ENCODE measurements around the gene DNAH10.
"Not testable (repeated sequence)": the region's sequence is repeated elsewhere in the genome, so short reads cannot be mapped to it uniquely, and the experiment has no call there.

The DNAH10 gene

GRCh38 chr12:123782997-123783792 is 21.1 kb downstream of the DNAH10 start:
- H3K9me3 ChIP-seq (ENCODE audit: control insufficient read depth in 1 of 2, low read length in 2 of 2), result no peaks in the 10 kb centered on the region
- no peak overlapping the region for H3K27ac ChIP-seq (ENCODE audit: low read depth, low read length)
- H3K9ac ChIP-seq (ENCODE audit: low read depth in 1 of 2, low read length in 2 of 2), result no peak overlapping the region
- H3K27me3 ChIP-seq (ENCODE audit: control insufficient read depth in 1 of 2, insufficient read depth in 2 of 2, low read length in 2 of 2), result no peaks in the 10 kb centered on the region
- no peaks in the 10 kb centered on the region for H3K36me3 ChIP-seq (ENCODE audit: control insufficient read depth in 1 of 2, insufficient read depth in 2 of 2, low read length in 2 of 2)
- no peak overlapping the region for H3K4me3 ChIP-seq (ENCODE audit: low read depth in 1 of 2, low read length in 2 of 2)
- H3K4me1 ChIP-seq (ENCODE audit: control insufficient read depth in 1 of 2, insufficient read depth in 2 of 2, low read length in 2 of 2), result no peaks in the 10 kb centered on the region

GRCh38 chr12:123787466-123787865 is 25.4 kb downstream of the DNAH10 start:
- Histone ChIP-seq H3K27me3 (ENCODE audit: control insufficient read depth in 1 of 2, insufficient read depth in 2 of 2, low read length in 2 of 2) (no peaks in the 10 kb centered on the region), H3K36me3 (ENCODE audit: control insufficient read depth in 1 of 2, insufficient read depth in 2 of 2, low read length in 2 of 2) (no peaks in the 10 kb centered on the region), H3K27ac (ENCODE audit: low read depth, low read length) (no peak overlapping the region), H3K9me3 (ENCODE audit: control insufficient read depth in 1 of 2, low read length in 2 of 2) (no peaks in the 10 kb centered on the region), H3K4me3 (ENCODE audit: low read depth in 1 of 2, low read length in 2 of 2) (no peak overlapping the region), H3K4me1 (ENCODE audit: control insufficient read depth in 1 of 2, insufficient read depth in 2 of 2, low read length in 2 of 2) (no peaks in the 10 kb centered on the region), H3K9ac (ENCODE audit: low read depth in 1 of 2, low read length in 2 of 2) (no peak overlapping the region)

- H3K27ac ChIP-seq (ENCODE audit: low read depth, low read length), result no peak overlapping the region
- no peaks in the 10 kb centered on the region for H3K4me1 ChIP-seq (ENCODE audit: control insufficient read depth in 1 of 2, insufficient read depth in 2 of 2, low read length in 2 of 2)
- no peaks in the 10 kb centered on the region for H3K27me3 ChIP-seq (ENCODE audit: control insufficient read depth in 1 of 2, insufficient read depth in 2 of 2, low read length in 2 of 2)
- H3K9ac ChIP-seq (ENCODE audit: low read depth in 1 of 2, low read length in 2 of 2), result no peak overlapping the region
- H3K9me3 ChIP-seq (ENCODE audit: control insufficient read depth in 1 of 2, low read length in 2 of 2), result no peaks in the 10 kb centered on the region
- H3K4me3 ChIP-seq (ENCODE audit: low read depth in 1 of 2, low read length in 2 of 2), result no peak overlapping the region
- no peaks in the 10 kb centered on the region for H3K36me3 ChIP-seq (ENCODE audit: control insufficient read depth in 1 of 2, insufficient read depth in 2 of 2, low read length in 2 of 2)
Observed at GRCh38 chr12:123788541-123788940, 26.4 kb downstream of the DNAH10 start.

GRCh38 chr12:123789422-123789821 is 27.3 kb downstream of the DNAH10 start:
- H3K27me3 ChIP-seq (ENCODE audit: control insufficient read depth in 1 of 2, insufficient read depth in 2 of 2, low read length in 2 of 2); H3K4me1 ChIP-seq (ENCODE audit: control insufficient read depth in 1 of 2, insufficient read depth in 2 of 2, low read length in 2 of 2); H3K9ac ChIP-seq (ENCODE audit: low read depth in 1 of 2, low read length in 2 of 2); H3K27ac ChIP-seq (ENCODE audit: low read depth, low read length); H3K36me3 ChIP-seq (ENCODE audit: control insufficient read depth in 1 of 2, insufficient read depth in 2 of 2, low read length in 2 of 2); H3K9me3 ChIP-seq (ENCODE audit: control insufficient read depth in 1 of 2, low read length in 2 of 2); H3K4me3 ChIP-seq (ENCODE audit: low read depth in 1 of 2, low read length in 2 of 2): not testable (repeated sequence)

GRCh38 chr12:123790905-123791467 is 28.9 kb downstream of the DNAH10 start:
- H3K9me3 ChIP-seq (ENCODE audit: control insufficient read depth in 1 of 2, low read length in 2 of 2), result no peaks in the 10 kb centered on the region
- no peak overlapping the region for H3K4me3 ChIP-seq (ENCODE audit: low read depth in 1 of 2, low read length in 2 of 2)
- H3K9ac ChIP-seq (ENCODE audit: low read depth in 1 of 2, low read length in 2 of 2), result no peak overlapping the region

GRCh38 chr12:123794027-123794426 is 31.9 kb downstream of the DNAH10 start:
- H3K27ac ChIP-seq (ENCODE audit: low read depth, low read length), result no peak overlapping the region
- no peaks in the 10 kb centered on the region for H3K36me3 ChIP-seq (ENCODE audit: control insufficient read depth in 1 of 2, insufficient read depth in 2 of 2, low read length in 2 of 2)
- no peaks in the 10 kb centered on the region for H3K27me3 ChIP-seq (ENCODE audit: control insufficient read depth in 1 of 2, insufficient read depth in 2 of 2, low read length in 2 of 2)
- no peak overlapping the region for H3K9ac ChIP-seq (ENCODE audit: low read depth in 1 of 2, low read length in 2 of 2)
- H3K9me3 ChIP-seq (ENCODE audit: control insufficient read depth in 1 of 2, low read length in 2 of 2), result no peaks in the 10 kb centered on the region
- H3K4me3 ChIP-seq (ENCODE audit: low read depth in 1 of 2, low read length in 2 of 2), result no peak overlapping the region
- H3K4me1 ChIP-seq (ENCODE audit: control insufficient read depth in 1 of 2, insufficient read depth in 2 of 2, low read length in 2 of 2), result no peaks in the 10 kb centered on the region

More at GRCh38 chr12:123790905-123791467, 28.9 kb downstream of the DNAH10 start:
- H3K27ac ChIP-seq (ENCODE audit: low read depth, low read length), result no peak overlapping the region
- no peaks in the 10 kb centered on the region for H3K27me3 ChIP-seq (ENCODE audit: control insufficient read depth in 1 of 2, insufficient read depth in 2 of 2, low read length in 2 of 2)
- H3K36me3 ChIP-seq (ENCODE audit: control insufficient read depth in 1 of 2, insufficient read depth in 2 of 2, low read length in 2 of 2), result no peaks in the 10 kb centered on the region
- H3K4me1 ChIP-seq (ENCODE audit: control insufficient read depth in 1 of 2, insufficient read depth in 2 of 2, low read length in 2 of 2), result no peaks in the 10 kb centered on the region

- H3K36me3 ChIP-seq (ENCODE audit: control insufficient read depth in 1 of 2, insufficient read depth in 2 of 2, low read length in 2 of 2), result no peaks in the 10 kb centered on the region
- no peak overlapping the region for H3K9ac ChIP-seq (ENCODE audit: low read depth in 1 of 2, low read length in 2 of 2)
- no peaks in the 10 kb centered on the region for H3K27me3 ChIP-seq (ENCODE audit: control insufficient read depth in 1 of 2, insufficient read depth in 2 of 2, low read length in 2 of 2)
- no peak overlapping the region for H3K27ac ChIP-seq (ENCODE audit: low read depth, low read length)
- no peaks in the 10 kb centered on the region for H3K9me3 ChIP-seq (ENCODE audit: control insufficient read depth in 1 of 2, low read length in 2 of 2)
- H3K4me1 ChIP-seq (ENCODE audit: control insufficient read depth in 1 of 2, insufficient read depth in 2 of 2, low read length in 2 of 2), result no peaks in the 10 kb centered on the region
- no peak overlapping the region for H3K4me3 ChIP-seq (ENCODE audit: low read depth in 1 of 2, low read length in 2 of 2)
Observed at GRCh38 chr12:123798518-123798917, 36.4 kb downstream of the DNAH10 start.

GRCh38 chr12:123799227-123799626 is 37.1 kb downstream of the DNAH10 start:
- Histone ChIP-seq H3K4me1 (ENCODE audit: control insufficient read depth in 1 of 2, insufficient read depth in 2 of 2, low read length in 2 of 2) (no peaks in the 10 kb centered on the region), H3K4me3 (ENCODE audit: low read depth in 1 of 2, low read length in 2 of 2) (no peak overlapping the region), H3K27ac (ENCODE audit: low read depth, low read length) (no peak overlapping the region), H3K9ac (ENCODE audit: low read depth in 1 of 2, low read length in 2 of 2) (no peak overlapping the region), H3K27me3 (ENCODE audit: control insufficient read depth in 1 of 2, insufficient read depth in 2 of 2, low read length in 2 of 2) (no peaks in the 10 kb centered on the region), H3K9me3 (ENCODE audit: control insufficient read depth in 1 of 2, low read length in 2 of 2) (no peaks in the 10 kb centered on the region), H3K36me3 (ENCODE audit: control insufficient read depth in 1 of 2, insufficient read depth in 2 of 2, low read length in 2 of 2) (no peaks in the 10 kb centered on the region)

GRCh38 chr12:123801573-123802178 is 39.6 kb downstream of the DNAH10 start:
- no peaks in the 10 kb centered on the region for H3K27me3 ChIP-seq (ENCODE audit: control insufficient read depth in 1 of 2, insufficient read depth in 2 of 2, low read length in 2 of 2)

GRCh38 chr12:123805173-123805572 is 43.1 kb downstream of the DNAH10 start:
- H3K9ac ChIP-seq (ENCODE audit: low read depth in 1 of 2, low read length in 2 of 2), result no peak overlapping the region
- H3K4me1 ChIP-seq (ENCODE audit: control insufficient read depth in 1 of 2, insufficient read depth in 2 of 2, low read length in 2 of 2), result no peaks in the 10 kb centered on the region
- no peaks in the 10 kb centered on the region for H3K36me3 ChIP-seq (ENCODE audit: control insufficient read depth in 1 of 2, insufficient read depth in 2 of 2, low read length in 2 of 2)
- H3K27ac ChIP-seq (ENCODE audit: low read depth, low read length), result no peak overlapping the region
- no peak overlapping the region for H3K4me3 ChIP-seq (ENCODE audit: low read depth in 1 of 2, low read length in 2 of 2)
- H3K9me3 ChIP-seq (ENCODE audit: control insufficient read depth in 1 of 2, low read length in 2 of 2), result no peaks in the 10 kb centered on the region
- H3K27me3 ChIP-seq (ENCODE audit: control insufficient read depth in 1 of 2, insufficient read depth in 2 of 2, low read length in 2 of 2), result no peaks in the 10 kb centered on the region

More at GRCh38 chr12:123801573-123802178, 39.6 kb downstream of the DNAH10 start:
- Histone ChIP-seq H3K4me3 (ENCODE audit: low read depth in 1 of 2, low read length in 2 of 2) (no peak overlapping the region), H3K27ac (ENCODE audit: low read depth, low read length) (no peak overlapping the region), H3K9ac (ENCODE audit: low read depth in 1 of 2, low read length in 2 of 2) (no peak overlapping the region), H3K4me1 (ENCODE audit: control insufficient read depth in 1 of 2, insufficient read depth in 2 of 2, low read length in 2 of 2) (no peaks in the 10 kb centered on the region), H3K9me3 (ENCODE audit: control insufficient read depth in 1 of 2, low read length in 2 of 2) (no peaks in the 10 kb centered on the region), H3K36me3 (ENCODE audit: control insufficient read depth in 1 of 2, insufficient read depth in 2 of 2, low read length in 2 of 2) (no peaks in the 10 kb centered on the region)

Data from duodenal mucosa (tissue), 2 donors.